HEK293 (cell line): ENCODE results near the gene HOTAIR.

Source experiments
- BCL11A ChIP-seq: fragments of 450-650 bp; formaldehyde crosslinking; IDR thresholded peaks from 2 replicates; pipeline ENCODE4 v1.5.1; 2016; ENCODE audit warnings: low read depth, missing biosample characterization, missing genetic modification characterization
- BCL11B ChIP-seq: fragments of 450-650 bp; formaldehyde crosslinking; IDR thresholded peaks from 2 replicates; pipeline ENCODE4 v1.5.1; 2016; ENCODE audit warnings: low read depth, missing biosample characterization, missing genetic modification characterization
- HOXC10 ChIP-seq: sonication (generic); formaldehyde crosslinking; IDR thresholded peaks from 2 replicates; pipeline ENCODE4 v1.8.1; 2023; ENCODE audit warnings: mild to moderate bottlenecking, missing genetic modification reagents
- KLF7 ChIP-seq: fragments of 450-650 bp; formaldehyde crosslinking; IDR thresholded peaks from 2 replicates; pipeline ENCODE4 v1.5.1; 2016; ENCODE audit warnings: missing biosample characterization, missing genetic modification characterization, borderline replicate concordance
- OVOL3 ChIP-seq: fragments of 450-650 bp; formaldehyde crosslinking; IDR thresholded peaks from 2 replicates; pipeline ENCODE4 v1.5.1; 2016; ENCODE audit warnings: missing biosample characterization, missing genetic modification characterization
- PRDM1 ChIP-seq: fragments of 450-650 bp; formaldehyde crosslinking; IDR thresholded peaks from 2 replicates; pipeline ENCODE4; 2016; ENCODE audit warnings: missing biosample characterization, missing genetic modification characterization
- RBAK ChIP-seq: fragments of 450-650 bp; formaldehyde crosslinking; IDR thresholded peaks from 2 replicates; pipeline ENCODE4 v1.5.1; 2016; ENCODE audit warnings: missing biosample characterization, missing genetic modification characterization
- SALL2 ChIP-seq: fragments of 450-650 bp; formaldehyde crosslinking; IDR thresholded peaks from 2 replicates; pipeline ENCODE4 v1.5.0; 2017; ENCODE audit warnings: missing biosample characterization, mild to moderate bottlenecking, missing genetic modification characterization, borderline replicate concordance
- SCRT2 ChIP-seq: fragments of 450-650 bp; formaldehyde crosslinking; IDR thresholded peaks from 2 replicates; pipeline ENCODE4 v1.5.1; 2016; ENCODE audit warnings: missing biosample characterization, missing genetic modification characterization
- SETDB1 ChIP-seq: IDR thresholded peaks from one replicate; pipeline ENCODE4 v1.6.1; 2017; ENCODE audit warnings: mild to moderate bottlenecking, low read length, moderate library complexity, mixed read lengths; ENCODE audit not compliant: insufficient read length
- SP2 ChIP-seq: fragments of 450-650 bp; formaldehyde crosslinking; IDR thresholded peaks from 2 replicates; pipeline ENCODE4 v1.5.1; 2016; ENCODE audit warnings: missing biosample characterization, missing genetic modification characterization
- ZBTB11 ChIP-seq: fragments of 450-650 bp; formaldehyde crosslinking; conservative IDR thresholded peaks from 2 replicates; pipeline ENCODE4 v1.5.1; 2016; ENCODE audit warnings: low read depth, missing biosample characterization, missing genetic modification characterization
- ZBTB8A ChIP-seq: fragments of 450-650 bp; formaldehyde crosslinking; IDR thresholded peaks from 2 replicates; pipeline ENCODE4 v1.5.1; 2016; ENCODE audit warnings: missing biosample characterization, missing genetic modification characterization
- ZEB2 ChIP-seq: fragments of 450-650 bp; formaldehyde crosslinking; IDR thresholded peaks from 2 replicates; pipeline ENCODE4 v1.5.1; 2016; ENCODE audit warnings: missing biosample characterization, missing genetic modification characterization
- ZFHX2 ChIP-seq: fragments of 450-650 bp; formaldehyde crosslinking; conservative IDR thresholded peaks from 2 replicates; pipeline ENCODE4 v1.5.1; 2016; ENCODE audit warnings: missing biosample characterization, missing genetic modification characterization
- ZFP37 ChIP-seq: fragments of 450-650 bp; formaldehyde crosslinking; IDR thresholded peaks from 2 replicates; pipeline ENCODE4 v1.5.1; 2016; ENCODE audit warnings: missing biosample characterization, missing genetic modification characterization
- ZFP69B ChIP-seq: fragments of 450-650 bp; formaldehyde crosslinking; IDR thresholded peaks from 2 replicates; pipeline ENCODE4 v1.5.1; 2016; ENCODE audit warnings: missing biosample characterization, missing genetic modification characterization
- ZNF114 ChIP-seq: fragments of 450-650 bp; formaldehyde crosslinking; IDR thresholded peaks from 2 replicates; pipeline ENCODE4 v1.5.0; 2017; ENCODE audit warnings: missing biosample characterization, missing genetic modification characterization
- ZNF138 ChIP-seq: fragments of 450-650 bp; formaldehyde crosslinking; IDR thresholded peaks from 2 replicates; pipeline ENCODE4 v1.5.1; 2016; ENCODE audit warnings: missing biosample characterization, missing genetic modification characterization, borderline replicate concordance
- ZNF175 ChIP-seq: fragments of 450-650 bp; formaldehyde crosslinking; IDR thresholded peaks from 2 replicates; pipeline ENCODE4 v1.5.1; 2016; ENCODE audit warnings: missing biosample characterization, missing genetic modification characterization
- ZNF202 ChIP-seq: fragments of 450-650 bp; formaldehyde crosslinking; IDR thresholded peaks from 2 replicates; pipeline ENCODE4 v1.5.1; 2016; ENCODE audit warnings: missing biosample characterization, missing genetic modification characterization, borderline replicate concordance
- ZNF239 ChIP-seq: fragments of 450-650 bp; formaldehyde crosslinking; IDR thresholded peaks from 2 replicates; pipeline ENCODE4 v1.5.1; 2016; ENCODE audit warnings: missing biosample characterization, missing genetic modification characterization
- ZNF37A ChIP-seq: fragments of 450-650 bp; IDR thresholded peaks from 2 replicates; pipeline ENCODE4 v1.5.1; 2018; ENCODE audit warnings: missing biosample characterization, missing genetic modification characterization
- ZNF423 ChIP-seq: fragments of 450-650 bp; formaldehyde crosslinking; IDR thresholded peaks from 2 replicates; pipeline ENCODE4 v1.5.1; 2016; ENCODE audit warnings: missing biosample characterization, missing genetic modification characterization
- ZNF555 ChIP-seq: fragments of 450-650 bp; formaldehyde crosslinking; conservative IDR thresholded peaks from 2 replicates; pipeline ENCODE4 v1.5.1; 2017; ENCODE audit warnings: missing biosample characterization, mild to moderate bottlenecking, missing genetic modification characterization, inconsistent platforms
- ZNF558 ChIP-seq: fragments of 450-650 bp; formaldehyde crosslinking; IDR thresholded peaks from 2 replicates; pipeline ENCODE4 v1.5.1; 2016; ENCODE audit warnings: missing biosample characterization, missing genetic modification characterization
- ZNF621 ChIP-seq: fragments of 450-650 bp; formaldehyde crosslinking; IDR thresholded peaks from 2 replicates; pipeline ENCODE4 v1.5.1; 2017; ENCODE audit warnings: missing biosample characterization, missing genetic modification characterization
- ZNF629 ChIP-seq: fragments of 450-650 bp; formaldehyde crosslinking; IDR thresholded peaks from 2 replicates; pipeline ENCODE4 v1.5.1; 2017; ENCODE audit warnings: missing biosample characterization, missing genetic modification characterization
- ZNF658 ChIP-seq: fragments of 450-650 bp; formaldehyde crosslinking; IDR thresholded peaks from 2 replicates; pipeline ENCODE4; 2016; ENCODE audit warnings: missing biosample characterization, missing genetic modification characterization
- ZNF707 ChIP-seq: fragments of 450-650 bp; formaldehyde crosslinking; IDR thresholded peaks from 2 replicates; pipeline ENCODE4 v1.5.1; 2016; ENCODE audit warnings: missing biosample characterization, missing genetic modification characterization
- ZNF768 ChIP-seq: fragments of 450-650 bp; formaldehyde crosslinking; IDR thresholded peaks from 2 replicates; pipeline ENCODE4 v1.5.1; 2018; ENCODE audit warnings: missing biosample characterization, mild to moderate bottlenecking, missing genetic modification characterization
- TF ChIP-seq, protein P1 (sequence below): fragments of 450-650 bp; formaldehyde crosslinking; IDR thresholded peaks from 2 replicates; pipeline ENCODE4 v1.5.1; 2016; ENCODE audit warnings: missing biosample characterization, missing genetic modification characterization, borderline replicate concordance
- TF ChIP-seq, protein P2 (sequence below): fragments of 450-650 bp; formaldehyde crosslinking; IDR thresholded peaks from 2 replicates; pipeline ENCODE4 v1.5.1; 2016; ENCODE audit warnings: missing biosample characterization, missing genetic modification characterization

Gene HOTAIR

GRCh38 chr12:54010972-54011664 lies 36.4 kb upstream of the HOTAIR start (continued):
- peak; percentile 45; the same call in 1 of the 2 replicates for TF ChIP-seq ZEB2 (tag by site-specific recombination)
- no peak for TF ChIP-seq ZNF239 (tag by site-specific recombination)
- TF ChIP-seq, protein P1, sequence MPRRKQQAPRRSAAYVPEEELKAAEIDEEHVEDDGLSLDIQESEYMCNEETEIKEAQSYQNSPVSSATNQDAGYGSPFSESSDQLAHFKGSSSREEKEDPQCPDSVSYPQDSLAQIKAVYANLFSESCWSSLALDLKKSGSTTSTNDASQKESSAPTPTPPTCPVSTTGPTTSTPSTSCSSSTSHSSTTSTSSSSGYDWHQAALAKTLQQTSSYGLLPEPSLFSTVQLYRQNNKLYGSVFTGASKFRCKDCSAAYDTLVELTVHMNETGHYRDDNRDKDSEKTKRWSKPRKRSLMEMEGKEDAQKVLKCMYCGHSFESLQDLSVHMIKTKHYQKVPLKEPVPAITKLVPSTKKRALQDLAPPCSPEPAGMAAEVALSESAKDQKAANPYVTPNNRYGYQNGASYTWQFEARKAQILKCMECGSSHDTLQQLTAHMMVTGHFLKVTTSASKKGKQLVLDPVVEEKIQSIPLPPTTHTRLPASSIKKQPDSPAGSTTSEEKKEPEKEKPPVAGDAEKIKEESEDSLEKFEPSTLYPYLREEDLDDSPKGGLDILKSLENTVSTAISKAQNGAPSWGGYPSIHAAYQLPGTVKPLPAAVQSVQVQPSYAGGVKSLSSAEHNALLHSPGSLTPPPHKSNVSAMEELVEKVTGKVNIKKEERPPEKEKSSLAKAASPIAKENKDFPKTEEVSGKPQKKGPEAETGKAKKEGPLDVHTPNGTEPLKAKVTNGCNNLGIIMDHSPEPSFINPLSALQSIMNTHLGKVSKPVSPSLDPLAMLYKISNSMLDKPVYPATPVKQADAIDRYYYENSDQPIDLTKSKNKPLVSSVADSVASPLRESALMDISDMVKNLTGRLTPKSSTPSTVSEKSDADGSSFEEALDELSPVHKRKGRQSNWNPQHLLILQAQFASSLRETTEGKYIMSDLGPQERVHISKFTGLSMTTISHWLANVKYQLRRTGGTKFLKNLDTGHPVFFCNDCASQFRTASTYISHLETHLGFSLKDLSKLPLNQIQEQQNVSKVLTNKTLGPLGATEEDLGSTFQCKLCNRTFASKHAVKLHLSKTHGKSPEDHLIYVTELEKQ: peak; percentile 79; the same call in 1 of the 2 replicates
- no peak for TF ChIP-seq ZNF621 (tag by site-specific recombination)
- TF ChIP-seq RBAK: no peak
- TF ChIP-seq OVOL3: peak; percentile 83
- peak; percentile 62 for TF ChIP-seq PRDM1 (tag by site-specific recombination)
- TF ChIP-seq ZNF423 (tag by site-specific recombination): 0 out of 2 replicates have a peak, but pooled peaks have one; percentile 11
- peak; percentile 31; the same call in 1 of the 2 replicates for TF ChIP-seq ZBTB8A
- TF ChIP-seq SALL2 (tag by site-specific recombination): no peak
- TF ChIP-seq ZNF37A (tag by site-specific recombination): no peak
- TF ChIP-seq ZNF114: no peak
- TF ChIP-seq ZFP69B: no peak; the same call in 1 of the 2 replicates
- no peak for TF ChIP-seq ZNF707 (tag by site-specific recombination)
- no peak for TF ChIP-seq SETDB1
- TF ChIP-seq BCL11B (tag by site-specific recombination): peak; percentile 83; the same call in 1 of the 2 replicates
- no peak for TF ChIP-seq ZNF558 (tag by site-specific recombination)
- no peak for TF ChIP-seq ZNF555
- TF ChIP-seq ZNF658 (tag by site-specific recombination): no peak
- no peak for TF ChIP-seq ZFHX2 (tag by site-specific recombination)
- TF ChIP-seq ZNF202 (tag by site-specific recombination): no peak
- TF ChIP-seq SCRT2 (tag by site-specific recombination): peak; percentile 70
- peak; percentile 35; the same call in 1 of the 2 replicates for TF ChIP-seq KLF7 (tag by site-specific recombination)
- TF ChIP-seq, protein P2, sequence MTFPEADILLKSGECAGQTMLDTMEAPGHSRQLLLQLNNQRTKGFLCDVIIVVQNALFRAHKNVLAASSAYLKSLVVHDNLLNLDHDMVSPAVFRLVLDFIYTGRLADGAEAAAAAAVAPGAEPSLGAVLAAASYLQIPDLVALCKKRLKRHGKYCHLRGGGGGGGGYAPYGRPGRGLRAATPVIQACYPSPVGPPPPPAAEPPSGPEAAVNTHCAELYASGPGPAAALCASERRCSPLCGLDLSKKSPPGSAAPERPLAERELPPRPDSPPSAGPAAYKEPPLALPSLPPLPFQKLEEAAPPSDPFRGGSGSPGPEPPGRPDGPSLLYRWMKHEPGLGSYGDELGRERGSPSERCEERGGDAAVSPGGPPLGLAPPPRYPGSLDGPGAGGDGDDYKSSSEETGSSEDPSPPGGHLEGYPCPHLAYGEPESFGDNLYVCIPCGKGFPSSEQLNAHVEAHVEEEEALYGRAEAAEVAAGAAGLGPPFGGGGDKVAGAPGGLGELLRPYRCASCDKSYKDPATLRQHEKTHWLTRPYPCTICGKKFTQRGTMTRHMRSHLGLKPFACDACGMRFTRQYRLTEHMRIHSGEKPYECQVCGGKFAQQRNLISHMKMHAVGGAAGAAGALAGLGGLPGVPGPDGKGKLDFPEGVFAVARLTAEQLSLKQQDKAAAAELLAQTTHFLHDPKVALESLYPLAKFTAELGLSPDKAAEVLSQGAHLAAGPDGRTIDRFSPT (tag by site-specific recombination): no peak
- 0 out of 2 replicates have a peak, but pooled peaks have one; percentile 13 for TF ChIP-seq ZNF629 (tag by site-specific recombination)
- no peak for TF ChIP-seq ZBTB11 (tag by site-specific recombination)
- no peak for TF ChIP-seq ZNF175 (tag by site-specific recombination)
- no peak for TF ChIP-seq ZFP37
- no peak for TF ChIP-seq ZNF768 (tag by site-specific recombination)
- no peak for TF ChIP-seq SP2
- TF ChIP-seq ZNF138 (tag by site-specific recombination): no peak
- no peak for TF ChIP-seq HOXC10 (CRISPR knock-in tag)
- peak; percentile 66; the same call in 1 of the 2 replicates for TF ChIP-seq BCL11A (tag by site-specific recombination)
